Measurements from ENCODE around the gene PPP1R9A.

Gene PPP1R9A

DNA sequence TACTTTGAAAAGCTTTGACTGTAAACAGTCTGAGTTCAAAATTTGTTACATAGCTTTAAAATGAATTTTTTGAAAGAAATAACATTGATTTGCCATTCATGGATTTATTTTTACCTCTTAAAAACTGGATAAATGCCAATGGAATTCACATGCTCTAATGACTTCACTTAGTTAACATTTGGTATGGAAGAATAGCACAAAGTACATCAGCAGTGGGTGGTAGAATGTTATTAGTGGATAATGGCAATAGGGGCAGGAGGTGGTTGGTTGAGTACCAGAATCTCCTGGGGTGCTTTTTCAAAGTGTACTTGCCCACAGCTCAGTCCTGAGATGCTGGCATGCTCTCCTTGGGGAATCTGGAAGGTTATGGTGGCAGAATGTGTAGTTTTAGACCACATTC, 4.7 kb downstream of the PPP1R9A start:
- no peak for DNase-seq

GRCh38 chr7:94913391-94913790, 6.0 kb downstream of the PPP1R9A start:
- DNase-seq: no peak

- no peak for DNase-seq
Measured at GRCh38 chr7:94921911-94922310, 14.5 kb downstream of the PPP1R9A start.

GRCh38 chr7:94922457-94922856, 15.1 kb downstream of the PPP1R9A start:
- no peak for DNase-seq

DNA sequence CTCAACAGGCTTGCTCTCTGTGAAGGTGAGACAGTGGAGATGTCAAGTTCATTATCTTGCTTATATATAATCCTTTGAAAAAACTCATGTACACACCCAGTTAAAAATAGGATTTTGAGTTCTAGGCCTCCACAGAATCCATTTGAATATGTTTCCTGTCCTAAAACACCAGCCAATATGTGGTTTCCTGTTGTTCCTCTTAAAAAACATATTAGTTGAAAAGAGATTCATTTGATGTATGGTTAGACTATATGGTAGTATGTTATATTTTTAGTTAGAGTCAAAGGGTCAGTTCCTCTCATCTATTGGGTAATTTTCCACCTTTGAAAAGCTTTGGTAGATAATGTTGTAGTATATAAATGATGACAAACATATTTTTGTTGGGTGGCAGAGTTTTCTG, 16.0 kb downstream of the PPP1R9A start:
- no peak for DNase-seq

DNA sequence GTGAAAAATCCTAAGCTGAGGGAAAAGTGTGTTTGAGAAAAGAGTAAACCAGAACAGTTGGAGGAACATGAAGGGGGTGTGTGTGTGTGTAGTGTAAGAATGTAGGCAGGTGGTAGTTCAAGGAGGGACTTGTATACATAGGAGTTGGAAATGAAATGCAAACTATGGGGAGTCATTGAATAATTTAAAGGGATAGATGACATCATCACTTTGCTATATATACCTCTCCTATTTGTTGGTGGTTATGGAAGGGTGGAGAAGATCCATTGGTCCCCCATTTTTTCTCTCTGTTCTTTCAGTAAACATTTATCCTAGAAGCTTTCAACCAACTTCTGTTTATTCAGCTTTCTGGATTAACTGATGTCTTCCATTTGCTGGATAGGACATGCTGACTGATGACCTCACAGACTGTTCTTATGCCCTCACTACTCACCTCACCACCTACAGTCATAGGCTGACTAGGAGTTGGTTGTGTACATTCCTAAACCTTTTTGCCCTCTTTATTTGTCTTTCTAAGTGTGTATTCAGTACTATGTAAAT, 20.8 kb downstream of the PPP1R9A start:
- DNase-seq: no peak

- DNase-seq: no peak
Measured at GRCh38 chr7:94933256-94933990, 26.0 kb downstream of the PPP1R9A start.

DNA sequence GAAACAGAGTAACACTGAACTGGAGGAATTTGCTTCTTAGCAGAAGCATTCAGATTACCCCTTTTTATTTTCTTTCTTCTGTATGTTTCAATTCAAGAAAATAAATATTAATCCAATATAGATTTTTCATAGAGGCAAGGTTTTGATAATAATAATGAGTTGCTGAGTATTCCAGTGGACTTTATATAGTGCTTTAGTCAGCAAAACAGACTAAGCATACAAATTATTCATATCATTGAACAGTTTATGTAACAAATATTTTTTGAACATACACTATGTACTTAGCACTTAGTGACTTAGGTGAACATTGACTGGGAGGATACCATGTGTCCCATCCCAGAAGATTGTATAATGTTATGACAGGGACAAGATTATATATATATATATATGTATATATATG, 32.0 kb downstream of the PPP1R9A start:
- no peak for DNase-seq

DNA sequence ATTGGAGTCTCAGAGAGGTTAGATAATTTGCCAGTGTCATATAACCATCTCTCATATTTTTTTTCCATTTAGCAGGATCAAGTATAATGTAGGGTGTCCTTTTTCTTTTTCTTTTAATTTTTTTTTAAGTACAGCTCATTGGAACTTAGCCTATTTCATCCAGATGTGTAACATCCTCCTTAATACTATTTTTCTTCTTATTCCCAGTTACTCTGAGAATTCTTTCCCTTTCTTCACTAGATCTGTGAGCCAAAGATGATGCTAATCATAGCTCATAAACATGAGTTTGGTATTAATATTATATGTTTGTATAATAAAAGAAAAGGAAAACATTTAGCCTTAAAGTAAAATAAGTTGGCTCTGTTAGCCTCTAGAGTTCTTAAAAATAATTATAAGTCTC, 32.8 kb downstream of the PPP1R9A start:
- no peak for DNase-seq

- DNase-seq: no peak
Measured at GRCh38 chr7:94941844-94942632, 34.6 kb downstream of the PPP1R9A start.

GRCh38 chr7:94943134-94943533, 35.7 kb downstream of the PPP1R9A start:
- DNase-seq: no peak

GRCh38 chr7:94949532-94949931, 42.1 kb downstream of the PPP1R9A start:
- DNase-seq: no peak

DNA sequence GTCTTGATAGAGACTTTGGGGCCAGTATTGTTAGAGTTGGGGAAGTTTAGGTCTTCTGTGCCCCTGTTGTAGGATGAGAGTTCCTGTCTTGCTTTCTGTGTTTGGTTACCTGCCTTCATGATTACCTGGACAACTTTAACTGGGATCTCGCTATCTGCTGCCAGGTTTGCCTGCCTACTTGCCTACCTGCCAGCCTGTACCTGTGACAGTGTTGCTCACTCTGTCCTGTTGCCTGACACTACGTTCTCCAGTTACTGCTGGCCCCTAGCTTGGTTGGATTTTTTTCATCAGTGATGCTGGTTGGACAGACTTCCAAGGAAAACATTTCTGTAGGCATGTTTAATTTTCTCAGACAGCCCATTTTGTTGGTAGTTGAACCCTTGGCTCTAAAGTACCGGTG, 48.4 kb downstream of the PPP1R9A start:
- no peak for DNase-seq

- DNase-seq: no peak
Measured at GRCh38 chr7:94957061-94957460, 49.7 kb downstream of the PPP1R9A start.

GRCh38 chr7:94962661-94963060, 55.3 kb downstream of the PPP1R9A start:
- DNase-seq: no peak

- DNase-seq: no peak
Measured at GRCh38 chr7:94969434-94970084, 62.2 kb downstream of the PPP1R9A start.

DNA sequence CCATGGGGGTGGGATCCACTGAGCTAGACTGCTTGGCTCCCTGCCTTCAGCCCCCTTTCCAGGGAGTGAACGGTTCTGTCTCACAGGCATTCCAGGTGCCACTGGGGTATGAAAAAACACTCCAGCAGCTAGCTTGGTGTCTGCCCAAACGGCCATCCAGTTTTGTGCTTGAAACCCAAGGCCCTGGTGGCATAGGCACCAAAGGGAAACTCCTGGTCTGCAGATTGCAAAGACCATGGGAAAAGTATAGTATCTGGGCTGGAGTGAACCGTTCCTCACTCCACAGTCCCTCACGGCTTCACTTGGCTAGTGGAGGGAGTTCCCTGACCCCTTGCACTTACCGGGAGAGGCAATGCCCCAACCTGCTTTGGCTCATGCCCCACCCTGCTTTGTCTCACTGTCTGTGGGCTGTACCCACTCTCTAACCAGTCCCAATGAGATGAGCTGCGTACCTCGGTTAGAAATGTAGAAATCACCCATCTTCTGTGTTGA, 62.7 kb downstream of the PPP1R9A start:
- DNase-seq: no peak

GRCh38 chr7:94971051-94971867, 63.9 kb downstream of the PPP1R9A start:
- no peak for DNase-seq

DNA sequence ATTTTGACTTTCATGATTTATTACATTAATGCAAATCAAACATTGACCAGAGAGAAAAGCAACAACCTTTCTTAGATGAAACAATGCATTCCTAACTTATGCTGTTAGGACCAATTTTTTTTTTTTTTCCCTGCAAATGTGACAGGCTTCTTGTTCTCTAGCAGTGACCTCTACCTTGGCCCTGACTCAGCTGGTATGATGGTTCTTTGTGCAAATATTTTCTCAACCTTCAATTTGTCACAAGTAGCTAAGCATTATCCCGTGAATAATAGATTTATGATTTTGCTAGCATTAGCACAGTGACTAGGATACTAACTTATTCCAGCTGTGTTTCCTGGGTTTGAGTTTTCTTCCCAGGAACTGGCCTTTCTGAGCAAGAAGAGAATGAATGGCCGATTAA, 64.9 kb downstream of the PPP1R9A start:
- no peak for DNase-seq

DNA sequence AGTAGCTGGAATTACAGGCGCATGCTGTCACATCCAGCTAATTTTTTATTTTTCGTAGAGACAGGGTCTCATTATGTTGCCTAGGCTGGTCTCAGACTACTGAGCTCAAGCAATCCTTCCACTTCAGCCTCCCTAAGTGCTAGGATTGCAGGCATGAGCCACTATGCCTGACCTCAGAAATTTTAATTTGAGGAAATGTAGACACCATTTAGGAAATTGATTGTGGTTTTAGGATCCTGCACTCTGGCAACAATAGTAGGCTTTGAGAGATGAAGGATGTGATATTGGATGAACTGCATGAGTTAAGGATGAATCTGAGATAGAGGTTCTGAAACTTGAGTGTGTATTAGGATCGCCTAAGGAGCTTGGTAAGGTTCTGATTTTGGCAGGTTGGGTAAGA, 66.5 kb downstream of the PPP1R9A start:
- no peak for DNase-seq

DNA sequence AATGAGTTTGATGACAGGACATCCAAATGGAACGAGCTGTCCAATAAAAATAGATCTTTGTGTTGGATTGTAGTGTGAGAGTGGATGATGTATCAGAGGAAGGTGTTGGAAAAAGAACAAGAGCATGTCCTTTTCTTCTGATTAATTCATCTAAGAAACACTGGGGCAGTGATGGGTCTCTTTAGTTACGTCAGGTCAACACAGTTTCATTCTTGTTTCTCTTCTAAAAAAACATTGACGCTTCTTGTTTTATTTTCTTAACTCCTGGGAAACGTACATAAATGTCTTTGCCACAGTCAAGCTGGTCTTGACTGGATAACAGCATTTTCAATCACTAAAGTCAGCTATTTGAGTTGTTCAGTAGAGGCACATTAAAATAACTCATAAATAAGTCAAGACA, 67.0 kb downstream of the PPP1R9A start:
- no peak for DNase-seq

DNA sequence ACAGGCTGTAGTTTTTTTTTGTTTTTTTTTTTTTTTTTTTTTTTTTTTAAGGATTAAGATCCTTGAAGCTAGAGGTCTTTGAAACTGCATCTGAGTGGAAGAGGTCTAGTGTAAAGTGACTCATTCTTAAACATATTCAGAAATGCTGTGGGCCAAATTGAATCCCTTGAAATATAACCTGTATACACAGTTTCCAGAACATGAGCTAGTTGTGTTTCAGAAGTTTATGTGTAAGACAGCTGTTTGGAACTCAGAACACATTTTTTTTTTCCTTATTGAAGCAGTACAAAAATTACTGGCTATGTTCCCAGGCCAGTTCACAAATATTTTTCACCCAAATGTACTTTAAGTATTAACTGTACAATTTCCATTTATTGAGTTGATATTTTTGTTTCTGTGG, 67.9 kb downstream of the PPP1R9A start:
- no peak for DNase-seq

Measured in CD4-positive, alpha-beta T cell treated with Interleukin-10 for 1 hour (primary cell).